ENCODE data around the gene FGFR2. TPM values are rescaled to one million over a fixed set of nuclear protein-coding genes. Genes with fewer than 3 reads are reported as not detected.

The FGFR2 gene
- total RNA-seq, 2 donors from 2014 or later: 56.0 to 78.1 TPM

DNA sequence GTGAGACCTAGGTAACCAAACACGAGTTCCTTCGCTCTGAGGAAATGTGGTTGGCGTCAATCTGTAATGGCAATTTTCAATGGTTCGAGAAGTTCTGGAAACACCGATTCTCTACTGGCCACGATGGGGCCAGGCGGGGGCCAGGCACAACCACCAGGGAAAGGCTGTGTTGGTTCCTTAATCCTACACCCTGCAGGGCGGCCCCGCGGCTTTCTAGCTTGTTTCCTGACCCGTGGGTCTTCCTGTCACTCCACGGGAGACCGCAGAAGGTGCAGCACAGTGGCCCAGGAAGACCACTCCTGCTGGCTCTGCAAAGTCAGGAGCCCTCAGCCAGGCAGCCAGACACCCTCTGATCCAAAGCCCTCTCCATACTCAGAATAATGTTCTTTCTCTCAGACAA lies 113.4 kb downstream of the FGFR2 start:
- intact Hi-C loops (cut with DNase I): no loop called here
- WGBS, 2 donors: 65 to 81% methylated on average over 13 of the region's 13 CpGs
- H3K9me3 ChIP-seq: no peaks in the 10 kb centered on the region
- no peaks in the 10 kb centered on the region for H3K4me1 ChIP-seq
- no peak for ATAC-seq
- no peak overlapping the region for H3K27ac ChIP-seq
- DNase-seq: no peak
- H3K4me3 ChIP-seq: no peak overlapping the region
- H3K27me3 ChIP-seq: no peaks in the 10 kb centered on the region
- no peaks in the 10 kb centered on the region for H3K36me3 ChIP-seq (replicated peaks in 1 of 2; ENCODE audit: insufficient read depth in 1 of 2, low read depth in 2 of 2)
- TF ChIP-seq, protein P1, sequence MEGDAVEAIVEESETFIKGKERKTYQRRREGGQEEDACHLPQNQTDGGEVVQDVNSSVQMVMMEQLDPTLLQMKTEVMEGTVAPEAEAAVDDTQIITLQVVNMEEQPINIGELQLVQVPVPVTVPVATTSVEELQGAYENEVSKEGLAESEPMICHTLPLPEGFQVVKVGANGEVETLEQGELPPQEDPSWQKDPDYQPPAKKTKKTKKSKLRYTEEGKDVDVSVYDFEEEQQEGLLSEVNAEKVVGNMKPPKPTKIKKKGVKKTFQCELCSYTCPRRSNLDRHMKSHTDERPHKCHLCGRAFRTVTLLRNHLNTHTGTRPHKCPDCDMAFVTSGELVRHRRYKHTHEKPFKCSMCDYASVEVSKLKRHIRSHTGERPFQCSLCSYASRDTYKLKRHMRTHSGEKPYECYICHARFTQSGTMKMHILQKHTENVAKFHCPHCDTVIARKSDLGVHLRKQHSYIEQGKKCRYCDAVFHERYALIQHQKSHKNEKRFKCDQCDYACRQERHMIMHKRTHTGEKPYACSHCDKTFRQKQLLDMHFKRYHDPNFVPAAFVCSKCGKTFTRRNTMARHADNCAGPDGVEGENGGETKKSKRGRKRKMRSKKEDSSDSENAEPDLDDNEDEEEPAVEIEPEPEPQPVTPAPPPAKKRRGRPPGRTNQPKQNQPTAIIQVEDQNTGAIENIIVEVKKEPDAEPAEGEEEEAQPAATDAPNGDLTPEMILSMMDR (IDR thresholded peaks at IDR 0.05): no peak
- TF ChIP-seq POLR2A (IDR thresholded peaks at IDR 0.05): no peak

DNA sequence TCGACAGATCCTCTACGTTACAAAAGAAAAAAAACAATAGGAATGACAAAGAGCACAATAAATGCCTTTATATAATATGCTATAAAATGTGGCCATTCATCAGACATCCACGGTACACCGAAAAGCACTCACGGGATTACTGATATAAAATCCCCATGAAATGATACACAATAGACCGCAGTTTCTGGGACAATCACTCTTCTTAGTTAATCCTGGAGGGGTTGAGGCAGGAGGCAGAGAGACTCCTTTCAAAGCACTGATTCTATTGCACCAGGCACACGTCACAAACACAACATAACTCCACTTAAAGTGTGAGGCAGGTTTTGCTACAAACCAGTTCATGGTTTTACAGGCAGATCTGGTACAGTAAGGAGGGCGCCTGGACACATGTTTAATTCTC lies 113.8 kb downstream of the FGFR2 start:
- no peak overlapping the region for H3K27ac ChIP-seq
- no peaks in the 10 kb centered on the region for H3K27me3 ChIP-seq
- DNase-seq (no peak), ATAC-seq (no peak)
- WGBS, 2 donors: 46 to 49% methylated on average over 8 of the region's 8 CpGs
- no peak overlapping the region for H3K4me3 ChIP-seq
- H3K9me3 ChIP-seq: no peaks in the 10 kb centered on the region
- no peaks in the 10 kb centered on the region for H3K36me3 ChIP-seq (replicated peaks in 1 of 2; ENCODE audit: insufficient read depth in 1 of 2, low read depth in 2 of 2)
- intact Hi-C loops (cut with DNase I): no loop called here
- H3K4me1 ChIP-seq: no peaks in the 10 kb centered on the region
- TF ChIP-seq POLR2A (IDR thresholded peaks at IDR 0.05): no peak
- TF ChIP-seq, protein P1 (IDR thresholded peaks at IDR 0.05): no peak

DNA sequence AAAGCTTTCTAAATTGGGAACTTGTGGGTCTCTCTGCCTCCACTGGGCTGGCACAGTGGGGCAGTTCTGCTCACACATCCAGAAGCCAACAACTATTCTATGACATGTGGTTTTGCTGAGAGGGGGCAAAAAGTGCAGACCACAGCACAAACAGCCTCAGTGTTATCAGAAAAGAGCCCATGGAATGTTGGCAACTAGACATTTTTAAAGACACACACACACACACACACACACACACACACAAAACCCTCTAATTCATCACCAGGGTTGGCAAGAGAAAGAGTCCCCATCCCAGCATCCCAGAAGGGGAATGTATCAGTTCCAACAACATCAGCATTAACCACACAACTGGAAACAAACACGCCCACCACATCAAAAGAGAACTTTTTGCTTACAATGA lies 117.1 kb downstream of the FGFR2 start:
- 61 to 67% methylated on average over 1 of the region's 1 CpG for WGBS, 2 donors
- Histone ChIP-seq H3K4me1 (no peaks in the 10 kb centered on the region), H3K9me3 (no peaks in the 10 kb centered on the region), H3K27ac (no peak overlapping the region), H3K36me3 (replicated peaks in 1 of 2; ENCODE audit: insufficient read depth in 1 of 2, low read depth in 2 of 2) (no peaks in the 10 kb centered on the region), H3K27me3 (no peaks in the 10 kb centered on the region), H3K4me3 (no peak overlapping the region)
- ATAC-seq: no peak
- intact Hi-C loops (cut with DNase I): no loop called here
- DNase-seq: no peak
- no peak for TF ChIP-seq POLR2A (IDR thresholded peaks at IDR 0.05)
- TF ChIP-seq, protein P1 (IDR thresholded peaks at IDR 0.05): no peak

DNA sequence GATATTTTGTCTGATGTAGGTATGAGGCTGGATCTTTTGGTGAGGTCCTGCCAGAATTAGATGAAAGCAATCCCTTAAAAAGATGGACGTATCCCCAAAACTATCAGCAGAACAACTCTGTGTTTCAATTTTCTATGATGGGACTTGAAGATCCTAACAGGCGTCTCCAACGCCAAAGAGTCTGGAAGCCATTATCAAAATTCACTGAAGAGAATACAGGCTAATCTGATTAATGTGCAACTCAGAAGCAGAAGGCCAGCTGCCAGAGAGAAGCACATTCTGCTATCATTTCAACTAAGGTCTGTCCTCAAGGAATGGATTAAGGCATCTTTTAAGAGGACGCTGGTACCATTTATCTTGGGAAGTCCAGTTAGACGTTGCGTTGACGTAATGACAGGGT lies 119.7 kb downstream of the FGFR2 start:
- Histone ChIP-seq H3K36me3 (replicated peaks in 1 of 2; ENCODE audit: insufficient read depth in 1 of 2, low read depth in 2 of 2) (no peaks in the 10 kb centered on the region), H3K4me3 (no peak overlapping the region), H3K4me1 (no peaks in the 10 kb centered on the region), H3K9me3 (no peaks in the 10 kb centered on the region), H3K27me3 (no peaks in the 10 kb centered on the region), H3K27ac (no peak overlapping the region)
- WGBS, 2 donors: 65 to 73% methylated on average over 7 of the region's 7 CpGs
- DNase-seq (no peak), ATAC-seq (no peak)
- intact Hi-C loops (cut with DNase I): no loop called here
- no peak for TF ChIP-seq POLR2A (IDR thresholded peaks at IDR 0.05)
- TF ChIP-seq, protein P1 (IDR thresholded peaks at IDR 0.05): no peak

DNA sequence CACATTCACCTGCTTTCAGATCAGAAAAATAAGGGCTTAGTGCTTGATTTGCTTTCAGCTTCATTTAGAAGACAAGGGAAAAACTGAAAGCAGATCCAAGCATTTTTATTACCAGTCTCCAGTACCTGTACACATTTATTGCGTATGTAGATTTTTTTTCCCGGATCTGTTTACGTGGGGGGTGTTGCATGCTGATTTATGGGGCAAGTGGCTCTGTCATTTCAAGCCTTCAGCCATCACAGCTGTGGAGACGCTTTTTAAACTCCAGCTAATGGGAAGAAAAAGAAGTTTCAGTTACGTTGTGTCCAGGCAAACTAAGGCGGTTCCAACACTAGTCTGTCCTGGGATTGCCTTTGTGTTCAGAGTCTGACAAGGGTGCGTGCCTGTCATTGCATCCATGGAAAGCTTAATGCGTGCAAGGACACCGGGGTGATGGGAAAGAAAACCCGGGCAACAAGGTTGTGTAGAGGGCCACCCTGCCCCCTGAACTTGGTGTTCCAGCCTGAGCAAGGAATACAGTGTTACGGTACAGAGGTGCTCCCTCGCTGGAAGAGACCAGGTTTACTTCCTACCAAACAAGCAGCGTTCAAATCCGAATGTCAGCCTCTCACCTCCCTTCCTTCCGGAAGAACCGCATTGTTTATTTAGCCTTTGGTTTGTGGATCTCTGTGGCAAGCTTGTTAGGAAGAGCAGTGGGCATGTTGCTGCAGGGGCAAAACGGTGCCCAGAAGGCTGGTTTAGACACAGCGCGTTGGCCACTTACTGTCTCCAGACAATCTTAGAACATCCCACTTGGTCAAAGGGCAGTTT lies 128.2 kb downstream of the FGFR2 start:
- no peak for DNase-seq
- intact Hi-C loops (cut with DNase I): no loop called here
- no peak for TF ChIP-seq POLR2A (IDR thresholded peaks at IDR 0.05)
- TF ChIP-seq, protein P1 (IDR thresholded peaks at IDR 0.05): no peak
- no peak for ATAC-seq
- Histone ChIP-seq H3K27ac (no peak overlapping the region), H3K4me3 (no peak overlapping the region), H3K4me1 (no peaks in the 10 kb centered on the region), H3K27me3 (no peaks in the 10 kb centered on the region), H3K36me3 (replicated peaks in 1 of 2; ENCODE audit: insufficient read depth in 1 of 2, low read depth in 2 of 2) (no peaks in the 10 kb centered on the region), H3K9me3 (no peaks in the 10 kb centered on the region)
- 60 to 62% methylated on average over 19 of the region's 19 CpGs for WGBS, 2 donors
